ENCODE data around the gene SCYGR7.

Gene SCYGR7

DNA sequence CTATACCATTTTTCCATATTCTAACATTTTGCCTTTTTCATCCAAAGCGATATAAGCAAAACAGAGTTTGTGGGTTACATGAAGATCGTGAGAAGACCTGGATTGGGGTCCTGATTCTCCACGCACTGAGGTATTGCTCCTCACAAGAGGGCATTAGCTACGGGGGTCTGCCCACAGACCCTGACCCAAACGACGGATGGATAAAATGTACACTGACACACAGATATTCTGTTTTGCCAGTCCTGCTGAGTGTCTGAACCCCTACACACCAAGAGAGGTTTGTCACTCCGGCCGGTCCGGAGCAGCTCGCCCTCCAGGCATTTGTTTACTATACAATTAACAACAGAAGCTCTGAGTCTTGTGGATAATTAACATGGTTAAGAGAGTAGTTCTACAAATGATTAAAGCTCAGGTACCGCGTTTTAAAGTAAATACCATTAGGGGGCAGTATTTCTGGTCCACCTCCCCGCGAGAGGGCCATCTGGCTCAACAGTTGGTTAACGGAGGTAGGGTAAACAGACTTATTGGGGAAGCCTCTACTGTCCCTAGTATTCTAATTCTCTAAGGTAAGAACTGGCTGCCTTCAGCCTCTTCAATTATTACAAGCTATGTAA is 46.0 kb downstream of the SCYGR7 start:
- Histone ChIP-seq H3K9me3 (ENCODE audit: control insufficient read depth in 1 of 2, low read length in 2 of 2) (no peaks in the 10 kb centered on the region), H3K4me3 (ENCODE audit: low read depth in 1 of 2, low read length in 2 of 2) (no peak overlapping the region), H3K9ac (ENCODE audit: low read depth in 1 of 2, low read length in 2 of 2) (no peak overlapping the region)

GRCh38 chr2:227774895-227775842 is 47.0 kb downstream of the SCYGR7 start:
- Histone ChIP-seq H3K27ac (ENCODE audit: low read depth, low read length) (no peak overlapping the region), H3K27me3 (ENCODE audit: control insufficient read depth in 1 of 2, insufficient read depth in 2 of 2, low read length in 2 of 2) (no peaks in the 10 kb centered on the region), H3K36me3 (ENCODE audit: control insufficient read depth in 1 of 2, insufficient read depth in 2 of 2, low read length in 2 of 2) (no peaks in the 10 kb centered on the region), H3K4me1 (ENCODE audit: control insufficient read depth in 1 of 2, insufficient read depth in 2 of 2, low read length in 2 of 2) (peaks cover 0 to 10% of the 10 kb centered on the region in 2 donors), H3K9me3 (ENCODE audit: control insufficient read depth in 1 of 2, low read length in 2 of 2) (no peaks in the 10 kb centered on the region), H3K9ac (ENCODE audit: low read depth in 1 of 2, low read length in 2 of 2) (no peak overlapping the region), H3K4me3 (ENCODE audit: low read depth in 1 of 2, low read length in 2 of 2) (no peak overlapping the region)

More for the DNA sequence above, 46.0 kb downstream of the SCYGR7 start:
- H3K36me3 ChIP-seq (ENCODE audit: control insufficient read depth in 1 of 2, insufficient read depth in 2 of 2, low read length in 2 of 2), result no peaks in the 10 kb centered on the region
- peaks cover 0 to 10% of the 10 kb centered on the region in 2 donors for H3K4me1 ChIP-seq (ENCODE audit: control insufficient read depth in 1 of 2, insufficient read depth in 2 of 2, low read length in 2 of 2)
- no peak overlapping the region for H3K27ac ChIP-seq (ENCODE audit: low read depth, low read length)
- no peaks in the 10 kb centered on the region for H3K27me3 ChIP-seq (ENCODE audit: control insufficient read depth in 1 of 2, insufficient read depth in 2 of 2, low read length in 2 of 2)
